Heart left ventricle (tissue), 13 donors: ENCODE results near the gene MSANTD1.

ENCODE experiments used
- CTCF ChIP-seq, 12 donors: fragments of 200-600 bp; sonication (generic) in 4 of 12; IDR thresholded peaks; one replicate each; pipeline versions ENCODE4 v1.5.0 to v1.8.0; 2018 to 2022; ENCODE audit warnings: antibody characterized with exemption in 12 of 12, mild to moderate bottlenecking in 5 of 12
- POLR2A ChIP-seq, 2 donors: fragments of 450-650 bp; IDR thresholded peaks; one replicate each; pipeline ENCODE4 v1.6.1; 2017; ENCODE audit warnings: antibody characterized with exemption in 2 of 2, mild to moderate bottlenecking in 2 of 2, moderate library complexity in 2 of 2
- donor health status: ischemic (EF 13 %, LVEDD 7.1; RV severe dilation, severe dysfunction).
- donor health status: DM: no; HTN: yes; CAD: no.
- donor health status: DM: no; HTN: no; CAD: no.
- donor health status: ischemic (EF 25% LVEDD 6.9; RV normal size, moderate dysfunction).
- donor health status: ischemic (EF 25% LVEDD 5.7; RV mildly dilated, moderate dysfunction).
- donor health status: ischemic (EF 35%, LVEDD 5.7; RV mildly dilated, moderate dysfunction).
- donor health status: nonischemic (EF 11% LVEDD 7.7; RV severe dilation, severe dysfunction).
- donor health status: DM: yes; HTN: yes; CAD: no.
- donor health status: PGD.
- donor health status: ischemic (EF 29% LVEDD 5.4; RV normal size, mild dysfunction).
- donor health status: nonischemic (EF 23%, LVEDD 6.1; RV moderate dilation, normal function).

DNA sequence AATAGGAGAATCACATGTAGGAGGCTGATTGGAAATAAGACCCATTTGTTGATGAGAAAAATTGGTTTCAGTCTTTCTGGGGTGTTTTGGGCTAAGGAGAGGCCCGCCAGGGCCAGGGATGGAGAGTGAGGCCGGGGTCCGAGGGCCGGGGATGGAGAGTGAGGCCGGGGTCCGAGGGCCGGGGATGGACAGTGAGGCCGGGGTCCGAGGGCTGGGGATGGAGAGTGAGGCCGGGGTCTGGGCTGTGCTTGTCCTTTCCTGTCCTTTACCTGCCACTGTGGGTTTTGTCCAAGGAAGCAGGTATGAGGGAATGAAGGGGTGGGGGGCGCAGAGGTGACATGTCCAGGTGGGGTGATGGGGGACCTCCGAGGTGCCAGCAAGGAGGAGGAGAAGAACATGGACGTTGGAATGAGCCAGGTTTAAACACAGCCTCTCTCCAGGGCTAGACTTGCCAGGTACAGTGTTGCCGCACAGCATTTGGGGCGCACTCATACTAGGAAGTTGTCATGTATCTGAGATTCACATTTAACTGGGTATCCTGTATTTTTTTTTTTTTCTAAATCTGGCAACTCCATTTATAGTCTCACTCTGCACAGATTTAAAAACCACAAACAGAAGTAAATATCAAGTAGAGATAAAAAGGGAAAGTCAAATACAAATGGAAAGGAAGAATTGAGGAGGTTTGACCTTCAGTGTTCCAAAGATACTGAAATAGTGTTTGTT, 52.7 kb downstream of the MSANTD1 start:
- TF ChIP-seq POLR2A (IDR thresholded peaks at IDR 0.05), result no peak
- no peak for TF ChIP-seq CTCF (IDR thresholded peaks at IDR 0.05)
